Heart left ventricle (tissue), 16 donors: ENCODE data around the gene PACRG. TPM values are rescaled to one million over a fixed set of nuclear protein-coding genes. Genes with fewer than 3 reads are reported as not detected.

Experiments
- ATAC-seq, 4 donors: fragments of 200-7000 bp; cut with Tn5 transposase; one replicate each; pipeline ENCODE4 v1.9.1; 2020 to 2022; ENCODE audit warnings: moderate library complexity in 4 of 4, mild to moderate bottlenecking in 3 of 4, moderate number of reproducible peaks in 1 of 4
- DNase-seq, 5 donors: peaks; one replicate each; pipeline ENCODE4 v3.0.0-alpha.2; 2020
- H3K27ac ChIP-seq, 12 donors: fragments of 200-600 bp; sonication (generic) in 4 of 12; one replicate each; pipeline versions ENCODE4 v1.5.0 to v1.8.0; 2016 to 2022; ENCODE audit warnings: mild to moderate bottlenecking in 2 of 12
- H3K27me3 ChIP-seq, 9 donors: fragments of 200-600 bp; sonication (generic) in 2 of 9; one replicate each; pipeline versions ENCODE4 v1.5.1 to v1.8.0; 2016 to 2022; ENCODE audit warnings: mild to moderate bottlenecking in 3 of 9
- H3K36me3 ChIP-seq, 9 donors: fragments of 200-600 bp; sonication (generic) in 2 of 9; one replicate each; pipeline versions ENCODE4 v1.5.0 to v1.8.0; 2018 to 2022; ENCODE audit warnings: mild to moderate bottlenecking in 2 of 9
- H3K4me1 ChIP-seq, 12 donors: fragments of 200-600 bp; sonication (generic) in 4 of 12; one replicate each; pipeline versions ENCODE4 v1.5.0 to v1.8.0; 2016 to 2022; ENCODE audit warnings: mild to moderate bottlenecking in 3 of 12
- H3K4me3 ChIP-seq, 12 donors: fragments of 200-600 bp; sonication (generic) in 4 of 12; one replicate each; pipeline versions ENCODE4 v1.5.0 to v1.8.0; 2017 to 2022; ENCODE audit warnings: mild to moderate bottlenecking in 9 of 12, moderate library complexity in 4 of 12
- H3K9me3 ChIP-seq, 12 donors: fragments of 200-600 bp; sonication (generic) in 4 of 12; one replicate each; pipeline versions ENCODE4 v1.5.0 to v1.8.0; 2016 to 2022; ENCODE audit warnings: mild to moderate bottlenecking in 1 of 12
- CTCF ChIP-seq, 12 donors: fragments of 200-600 bp; sonication (generic) in 4 of 12; IDR thresholded peaks; one replicate each; pipeline versions ENCODE4 v1.5.0 to v1.8.0; 2018 to 2022; ENCODE audit warnings: antibody characterized with exemption in 12 of 12, mild to moderate bottlenecking in 5 of 12
- POLR2A ChIP-seq, 2 donors: fragments of 450-650 bp; IDR thresholded peaks; one replicate each; pipeline ENCODE4 v1.6.1; 2017; ENCODE audit warnings: antibody characterized with exemption in 2 of 2, mild to moderate bottlenecking in 2 of 2, moderate library complexity in 2 of 2
- WGBS, 4 donors: extraction: QIAGEN DNeasy Blood & Tissue Kit in 2 of 4; methylation state at CpG; one replicate each; pipeline versions ENCODE4 v1.1.5 to v1.1.7; 2013 to 2018; 5-methylcytosine and 5-hydroxymethylcytosine counted together
- intact Hi-C, 10 donors: fragments of 100-400 bp; cut with DNase I; formaldehyde crosslinking; loops; one replicate each; pipeline versions ENCODE4 v1.11.1 to v1.14.2; 2022
- polyA plus RNA-seq, 2 donors: library from polyadenylated mRNA; stranded (reverse); fragments of 200-250 nt; gene quantifications; one replicate each; pipeline ENCODE4 v1.2.3, GENCODE V29; 2013
- total RNA-seq, 9 donors: library from RNA; depleted of rRNA in 2 of 9; stranded (reverse); fragments of >200 nt in 2 of 9; fragmentation: NEBNext Ultra II Directional in 3 of 9; extraction: Animal tissue kit (Norgen Biotek cat#: 25700) in 3 of 9; gene quantifications; one replicate each; pipeline versions ENCODE4 v1.1.0 to v1.2.4, GENCODE V29; 2016 to 2023
- donor health status: ischemic (EF 13 %, LVEDD 7.1; RV severe dilation, severe dysfunction).
- donor health status: healthy with polysubstance abuse.
- donor health status: DM: no; HTN: yes; CAD: no.
- donor health status: DM: no; HTN: no; CAD: no.
- donor health status: ischemic (EF 25% LVEDD 6.9; RV normal size, moderate dysfunction).
- donor health status: ischemic (EF 25% LVEDD 5.7; RV mildly dilated, moderate dysfunction).
- donor health status: healthy.
- donor health status: DM: yes; HTN: yes; CAD: no.
- donor health status: ischemic (EF 35%, LVEDD 5.7; RV mildly dilated, moderate dysfunction).
- donor health status: nonischemic (EF 11% LVEDD 7.7; RV severe dilation, severe dysfunction).
- donor health status: DM: yes; HTN: yes; CAD: no.
- donor health status: PGD.
- donor health status: ischemic (EF 29% LVEDD 5.4; RV normal size, mild dysfunction).
- donor health status: nonischemic (EF 23%, LVEDD 6.1; RV moderate dilation, normal function).

PACRG gene
- total and polyA plus RNA-seq, 11 donors = 2.0 to 83.3 (median 11.8) TPM

GRCh38 chr6:163352966-163353365, 625.2 kb downstream of the PACRG start:
- peaks cover 3 to 52% (median 25%) of the 10 kb centered on the region in 12 donors for H3K4me1 ChIP-seq
- 79 to 97% (median 89%) methylated on average over 7 of the region's 7 CpGs for WGBS, 4 donors
- TF ChIP-seq POLR2A (IDR thresholded peaks at IDR 0.05) = no peak
- TF ChIP-seq CTCF (IDR thresholded peaks at IDR 0.05) = no peak
- ATAC-seq (no peak), DNase-seq (no peak)
- peak overlapping the region in 2 of 12 donors; percentile 83 to 97 for H3K27ac ChIP-seq
- H3K4me3 ChIP-seq = no peak overlapping the region
- H3K36me3 ChIP-seq = no peaks in the 10 kb centered on the region
- intact Hi-C loops = loop anchor here in 2 of 10 donors (5.0 to 10.0 kb wide), 2 partner anchors 52 to 54 kb away; no protein-coding TSS in a partner anchor
- no peaks in the 10 kb centered on the region for H3K9me3 ChIP-seq
- no peaks in the 10 kb centered on the region for H3K27me3 ChIP-seq

- DNase-seq = peak in 1 of 5 donors; percentile 44
- intact Hi-C loops = loop anchor here in 2 of 10 donors (5.0 to 10.0 kb wide), 2 partner anchors 51 to 53 kb away; no protein-coding TSS in a partner anchor
Measured at GRCh38 chr6:163354085-163354484, 626.3 kb downstream of the PACRG start.

DNA sequence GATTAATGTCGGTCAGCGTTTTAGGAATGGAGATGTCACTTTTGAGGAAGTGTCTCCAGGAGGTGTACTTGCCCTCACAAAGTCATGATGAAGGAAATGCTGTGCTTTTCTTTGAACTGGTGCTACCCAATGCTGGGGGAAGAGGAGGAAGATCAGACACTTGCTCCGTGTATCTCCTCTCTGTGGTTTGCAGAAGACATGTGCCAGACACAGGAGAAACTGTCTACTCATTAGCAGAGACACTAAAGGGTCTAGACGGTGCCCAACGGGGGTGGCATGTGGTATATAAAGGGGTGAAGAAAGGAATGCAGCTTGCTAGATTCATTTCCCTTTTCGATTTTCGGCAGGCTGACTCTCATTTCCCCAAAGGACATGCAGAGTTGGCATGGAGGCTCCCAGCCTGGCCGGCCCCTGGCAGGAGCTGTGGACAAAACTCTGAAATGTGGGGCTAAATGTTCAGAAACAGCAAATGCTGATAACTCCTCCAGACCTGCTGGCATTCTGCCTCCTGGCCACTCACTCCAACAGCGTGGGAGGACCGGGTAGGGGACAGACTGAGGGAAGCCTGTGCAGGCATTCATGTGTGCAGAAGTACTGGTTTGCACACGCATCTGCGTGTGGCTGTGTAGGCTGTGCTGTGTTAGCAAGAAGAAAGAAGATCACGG, 627.1 kb downstream of the PACRG start:
- Histone ChIP-seq H3K36me3 (no peaks in the 10 kb centered on the region), H3K4me3 (peak overlapping the region in 9 of 12 donors; percentile 3 to 36 (median 17)), H3K4me1 (peaks cover 3 to 52% (median 25%) of the 10 kb centered on the region in 12 donors), H3K27ac (peak overlapping the region in 11 of 12 donors; percentile 60 to 97 (median 77)), H3K27me3 (no peaks in the 10 kb centered on the region), H3K9me3 (no peaks in the 10 kb centered on the region)
- peak; percentile 71 to 86 (median 82) for DNase-seq
- intact Hi-C loops = loop anchor here in 4 of 10 donors (5.0 to 10.0 kb wide), 3 partner anchors 37 to 52 kb away; no protein-coding TSS in a partner anchor
- 24 to 33% (median 27%) methylated on average over 13 of the region's 13 CpGs for whole genome bisulfite sequencing, 4 donors
- no peak for TF ChIP-seq CTCF (IDR thresholded peaks at IDR 0.05)
- peak; percentile 44 to 73 (median 65) for ATAC-seq

More at GRCh38 chr6:163354085-163354484, 626.3 kb downstream of the PACRG start:
- no peak for TF ChIP-seq POLR2A (IDR thresholded peaks at IDR 0.05)
- no peak for TF ChIP-seq CTCF (IDR thresholded peaks at IDR 0.05)
- Histone ChIP-seq H3K36me3 (no peaks in the 10 kb centered on the region), H3K27ac (peak overlapping the region in 10 of 12 donors; percentile 60 to 97 (median 76)), H3K9me3 (no peaks in the 10 kb centered on the region), H3K27me3 (no peaks in the 10 kb centered on the region), H3K4me3 (peak overlapping the region in 1 of 12 donors; percentile 3), H3K4me1 (peaks cover 3 to 52% (median 25%) of the 10 kb centered on the region in 12 donors)
- WGBS, 4 donors = 51 to 62% (median 57%) methylated on average over 8 of the region's 8 CpGs
- ATAC-seq = peak in 3 of 4 donors; percentile 21 to 51 (median 46)

DNA sequence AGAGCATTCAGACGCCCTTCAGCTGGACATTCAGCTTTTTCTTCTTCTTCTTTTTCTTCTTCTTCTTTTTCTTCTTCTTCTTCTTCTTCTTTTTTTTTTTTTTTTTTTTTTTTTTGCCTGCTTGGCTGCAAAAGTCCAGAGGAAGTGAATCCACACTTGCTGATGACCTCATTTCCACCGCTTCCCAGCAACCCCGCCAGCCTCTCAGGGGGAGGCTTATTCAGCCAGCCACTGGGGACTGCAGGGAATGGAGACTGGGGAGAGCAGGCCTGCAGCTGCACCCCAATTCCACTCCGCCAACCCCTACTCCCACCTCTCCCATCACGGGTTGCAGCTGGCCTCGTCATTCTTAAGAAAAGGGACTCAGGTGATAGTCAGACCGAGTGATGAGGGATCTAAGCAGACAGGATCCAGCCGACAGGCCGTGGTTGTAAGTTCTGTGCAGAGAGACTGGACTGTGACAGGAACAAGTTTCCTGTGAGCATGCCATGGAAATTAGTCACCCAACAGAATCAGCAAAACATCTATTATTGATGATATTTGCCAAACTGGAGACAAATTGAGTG, 627.7 kb downstream of the PACRG start:
- peak overlapping the region in 9 of 12 donors; percentile 17 to 36 (median 27) for H3K4me3 ChIP-seq
- intact Hi-C loops = loop anchor here in 3 of 10 donors (5.0 to 10.0 kb wide), 2 partner anchors 37 to 49 kb away; no protein-coding TSS in a partner anchor
- TF ChIP-seq CTCF (IDR thresholded peaks at IDR 0.05) = no peak
- TF ChIP-seq POLR2A (IDR thresholded peaks at IDR 0.05) = peak in 1 of 2 donors; percentile 15

More for the DNA sequence above, 627.7 kb downstream of the PACRG start:
- DNase-seq (peak; percentile 77 to 87 (median 86)), ATAC-seq (peak; percentile 74 to 91 (median 86))
- H3K9me3 ChIP-seq = no peaks in the 10 kb centered on the region
- H3K27me3 ChIP-seq = no peaks in the 10 kb centered on the region
- WGBS, 4 donors = 32 to 49% (median 40%) methylated on average over 9 of the region's 9 CpGs
- H3K27ac ChIP-seq = peak overlapping the region; percentile 54 to 97 (median 78)
- no peaks in the 10 kb centered on the region for H3K36me3 ChIP-seq
- H3K4me1 ChIP-seq = peaks cover 3 to 52% (median 25%) of the 10 kb centered on the region in 12 donors
